ENCODE results near the gene FAM13A. TPM values are rescaled to one million over a fixed set of nuclear protein-coding genes. Genes with fewer than 3 reads are reported as not detected.

Gene FAM13A
- total RNA-seq, 1 donor from 2014 or later, result 33.4 TPM

GRCh38 chr4:88775026-88775425, 282.0 kb downstream of the FAM13A start:
- Histone ChIP-seq H3K4me3 (no peak overlapping the region), H3K9me3 (no peaks in the 10 kb centered on the region), H3K27me3 (no peaks in the 10 kb centered on the region), H3K27ac (no peak overlapping the region), H3K4me1 (no peaks in the 10 kb centered on the region), H3K36me3 (peaks cover 3% of the 10 kb centered on the region)
- no peak for ATAC-seq
- intact Hi-C loops (cut with DNase I), result no loop called here
- no peak for DNase-seq
- no peak for TF ChIP-seq CTCF (IDR thresholded peaks at IDR 0.05)

- no peak overlapping the region for H3K27ac ChIP-seq
Observed at GRCh38 chr4:88771883-88772450, 285.0 kb downstream of the FAM13A start.

GRCh38 chr4:88765729-88766128, 291.3 kb downstream of the FAM13A start:
- H3K27ac ChIP-seq, result no peak overlapping the region
- ATAC-seq (peak; percentile 68), DNase-seq (no peak)
- no peaks in the 10 kb centered on the region for H3K4me1 ChIP-seq
- H3K36me3 ChIP-seq, result peaks cover 13% of the 10 kb centered on the region
- intact Hi-C loops (cut with DNase I), result no loop called here
- H3K4me3 ChIP-seq, result no peak overlapping the region
- no peak for TF ChIP-seq CTCF (IDR thresholded peaks at IDR 0.05)
- H3K9me3 ChIP-seq, result no peaks in the 10 kb centered on the region
- no peaks in the 10 kb centered on the region for H3K27me3 ChIP-seq

More at GRCh38 chr4:88771883-88772450, 285.0 kb downstream of the FAM13A start:
- Histone ChIP-seq H3K27me3 (no peaks in the 10 kb centered on the region), H3K9me3 (no peaks in the 10 kb centered on the region), H3K4me3 (no peak overlapping the region), H3K4me1 (no peaks in the 10 kb centered on the region), H3K36me3 (peaks cover 4% of the 10 kb centered on the region)
- DNase-seq (no peak), ATAC-seq (no peak)
- intact Hi-C loops (cut with DNase I), result no loop called here
- TF ChIP-seq CTCF (IDR thresholded peaks at IDR 0.05), result no peak

DNA sequence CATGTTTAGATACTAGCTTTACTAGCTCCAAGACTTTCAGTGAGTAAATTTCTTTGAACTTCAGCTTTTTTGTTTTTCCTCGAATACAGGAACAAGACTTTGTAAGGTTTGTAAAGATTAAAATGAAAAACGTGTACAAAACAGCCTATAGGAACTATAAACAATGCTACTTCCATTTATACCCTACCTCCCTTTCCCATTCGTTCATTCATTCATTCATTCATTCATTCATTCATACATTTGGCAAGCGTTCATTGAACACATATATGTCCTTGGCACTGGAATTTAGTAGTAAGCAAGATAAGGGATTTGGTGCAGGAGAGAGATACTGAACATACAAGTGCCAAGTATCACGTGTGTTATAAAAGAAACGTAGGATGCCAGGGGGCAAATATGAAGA, 293.9 kb downstream of the FAM13A start:
- intact Hi-C loops (cut with DNase I), result no loop called here
- Histone ChIP-seq H3K36me3 (peaks cover 23% of the 10 kb centered on the region), H3K27ac (no peak overlapping the region), H3K27me3 (no peaks in the 10 kb centered on the region), H3K4me3 (no peak overlapping the region), H3K4me1 (no peaks in the 10 kb centered on the region), H3K9me3 (no peaks in the 10 kb centered on the region)
- ATAC-seq, result no peak
- DNase-seq, result no peak
- no peak for TF ChIP-seq CTCF (IDR thresholded peaks at IDR 0.05)

DNA sequence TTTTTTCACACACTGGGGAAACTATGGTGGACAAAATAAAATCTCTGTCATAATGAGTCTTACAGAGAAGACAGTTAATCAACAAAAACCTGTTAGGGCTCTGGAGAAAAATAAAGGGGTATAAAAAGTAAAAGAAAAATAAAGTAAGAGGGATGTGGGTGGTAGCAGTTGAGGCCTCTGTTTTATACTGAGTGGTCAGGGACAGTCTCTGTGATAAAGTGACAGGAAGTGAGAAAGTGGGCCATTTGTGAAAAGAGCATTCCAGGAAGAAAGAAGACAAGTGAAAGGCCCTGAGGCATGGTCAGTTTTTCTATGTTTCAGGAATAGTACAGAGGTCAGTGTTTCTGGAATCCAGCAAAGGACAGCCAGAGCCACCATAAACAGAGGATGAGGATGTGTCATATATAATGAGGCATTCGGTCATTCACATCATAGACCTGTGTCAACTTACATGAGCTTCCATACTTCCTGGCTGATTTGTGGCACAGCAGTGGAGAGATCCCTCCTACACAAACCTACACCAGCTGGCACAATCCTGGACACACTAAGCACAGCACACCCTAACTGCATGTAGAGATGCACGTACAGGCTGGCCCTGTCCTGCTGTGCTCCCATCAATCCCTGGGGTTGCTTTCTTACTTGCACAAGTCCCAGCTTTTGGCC, 295.0 kb downstream of the FAM13A start:
- peak; percentile 37 for ATAC-seq
- no peak overlapping the region for H3K27ac ChIP-seq
- H3K4me3 ChIP-seq, result no peak overlapping the region
- intact Hi-C loops (cut with DNase I), result no loop called here
- H3K36me3 ChIP-seq, result peaks cover 25% of the 10 kb centered on the region
- no peak for DNase-seq
- TF ChIP-seq CTCF (IDR thresholded peaks at IDR 0.05), result no peak
- no peaks in the 10 kb centered on the region for H3K4me1 ChIP-seq
- no peaks in the 10 kb centered on the region for H3K27me3 ChIP-seq
- no peaks in the 10 kb centered on the region for H3K9me3 ChIP-seq

All from upper lobe of right lung (tissue), 1 donor.